RKO (cell line): Measurements from ENCODE around the gene C12orf60.
"Not testable (repeated sequence)": the region's sequence is repeated elsewhere in the genome, so short reads cannot be mapped to it uniquely, and the experiment has no call there.

Experiments
- DNase-seq: peaks from one replicate; pipeline ENCODE4 v3.0.0-alpha.2; 2016; ENCODE audit warnings: low spot score

C12orf60 gene

GRCh38 chr12:14803011-14803829 lies at the start of gene C12orf60, which contains the start of gene WBP11:
C12orf60 (plus strand) TSS chr12:14803670; CDS start chr12:14822936, 19,266 bp downstream.
WBP11 (minus strand) TSS chr12:14803478; CDS start chr12:14801383, 2,095 bp downstream.
- DNase-seq = peak; percentile 99

GRCh38 chr12:14756334-14757143 lies 46.9 kb upstream of the C12orf60 start:
- DNase-seq = no peak

- DNase-seq = not testable (repeated sequence)
Observed at GRCh38 chr12:14759711-14760280, 43.7 kb upstream of the C12orf60 start.

GRCh38 chr12:14765398-14765797 lies 38.1 kb upstream of the C12orf60 start:
- DNase-seq = no peak

GRCh38 chr12:14766020-14766419 lies 37.5 kb upstream of the C12orf60 start:
- DNase-seq = not testable (repeated sequence)

- no peak for DNase-seq
Observed at GRCh38 chr12:14766649-14767215, 36.7 kb upstream of the C12orf60 start.

GRCh38 chr12:14767617-14768016 lies 35.9 kb upstream of the C12orf60 start:
- DNase-seq = no peak

GRCh38 chr12:14768823-14769405 lies 34.6 kb upstream of the C12orf60 start:
- peak; percentile 32 for DNase-seq

GRCh38 chr12:14769466-14769968 lies 34.0 kb upstream of the C12orf60 start:
- DNase-seq = peak; percentile 47

- DNase-seq = peak; percentile 90
Observed at GRCh38 chr12:14769969-14770495, 33.4 kb upstream of the C12orf60 start.

- peak; percentile 95 for DNase-seq
Observed at GRCh38 chr12:14770496-14771461, 32.7 kb upstream of the C12orf60 start.

GRCh38 chr12:14771651-14772137 lies 31.8 kb upstream of the C12orf60 start:
- peak; percentile 33 for DNase-seq

- no peak for DNase-seq
Observed at GRCh38 chr12:14772946-14773345, 30.5 kb upstream of the C12orf60 start.

- DNase-seq = no peak
Observed at GRCh38 chr12:14773685-14774073, 29.8 kb upstream of the C12orf60 start.

- no peak for DNase-seq
Observed at GRCh38 chr12:14774074-14774905, 29.2 kb upstream of the C12orf60 start.

- peak; percentile 24 for DNase-seq
Observed at GRCh38 chr12:14774906-14775635, 28.4 kb upstream of the C12orf60 start.

- no peak for DNase-seq
Observed at GRCh38 chr12:14775636-14775980, 27.9 kb upstream of the C12orf60 start.

GRCh38 chr12:14776236-14776961 lies 27.1 kb upstream of the C12orf60 start:
- peak; percentile 28 for DNase-seq
